OCI-LY7 (cell line): ENCODE data around the gene SOS1. TPM values are rescaled to one million over a fixed set of nuclear protein-coding genes. Genes with fewer than 3 reads are reported as not detected.

ENCODE experiments used
- BruUV-seq: library from RNA; stranded (reverse); fragments of 400-500 nt; replicated peaks from 2 replicates; lab custom pipeline; 2021; lab: Mats Ljungman, UMichigan
- CTCF ChIA-PET: fragments of 300-600 bp; sonication (Branson Sonifier 250); formaldehyde crosslinking; loops from one replicate; lab custom pipeline; 2022; ENCODE audit warnings: antibody characterized with exemption; ENCODE audit not compliant: unreplicated experiment; lab: Charles Lee
- POLR2A ChIA-PET: fragments of 300-600 bp; sonication (Branson Sonifier 250); formaldehyde crosslinking; loops from one replicate; lab custom pipeline; 2022; ENCODE audit warnings: antibody characterized with exemption; lab: Charles Lee
- DNase-seq: peaks from one replicate; pipeline ENCODE4 v3.0.0-alpha.2; 2015; ENCODE audit warnings: low spot score
- H2AFZ ChIP-seq: fragments of 200-600 bp; sonication (generic), shearing (Covaris generic); 2 replicates; pipeline ENCODE4 v1.6.1; 2014; ENCODE audit warnings: mild to moderate bottlenecking, antibody characterized with exemption, low read length, moderate library complexity
- H3K27ac ChIP-seq: fragments of 200-600 bp; sonication (generic); 2 replicates; pipeline ENCODE4 v1.5.1; 2014; ENCODE audit warnings: mixed run types, low read depth, mild to moderate bottlenecking, moderate library complexity, low read length, inconsistent platforms; ENCODE audit not compliant: poor library complexity, severe bottlenecking
- H3K36me3 ChIP-seq: fragments of 200-600 bp; sonication (generic); 2 replicates; pipeline ENCODE4 v1.6.1; 2014; ENCODE audit warnings: mild to moderate bottlenecking, antibody characterized with exemption, low read length, moderate library complexity, mixed read lengths; ENCODE audit not compliant: insufficient read depth
- H3K4me1 ChIP-seq: fragments of 200-600 bp; sonication (generic); 2 replicates; pipeline ENCODE4 v1.5.1; 2014; ENCODE audit warnings: mild to moderate bottlenecking, low read length; ENCODE audit not compliant: insufficient read depth, poor library complexity, severe bottlenecking
- H3K4me2 ChIP-seq: fragments of 200-600 bp; sonication (generic); 2 replicates; pipeline ENCODE4 v1.6.1; 2014; ENCODE audit warnings: mild to moderate bottlenecking, low read length
- H3K4me3 ChIP-seq: fragments of 200-600 bp; sonication (generic); 2 replicates; pipeline ENCODE4 v1.5.1; 2014; ENCODE audit warnings: mild to moderate bottlenecking, low read depth, low read length; ENCODE audit not compliant: poor library complexity, severe bottlenecking
- H3K79me2 ChIP-seq: fragments of 200-600 bp; sonication (generic); 2 replicates; pipeline ENCODE4 v1.6.1; 2016; ENCODE audit warnings: low read depth, mild to moderate bottlenecking, low read length, moderate library complexity, mixed read lengths; ENCODE audit not compliant: insufficient read depth
- H3K9me2 ChIP-seq: fragments of 200-600 bp; sonication (generic); 2 replicates; pipeline ENCODE4 v1.6.1; 2016; ENCODE audit warnings: mild to moderate bottlenecking, low read length, mixed read lengths; ENCODE audit not compliant: insufficient read depth
- H3K9me3 ChIP-seq: fragments of 200-600 bp; sonication (generic); 2 replicates; pipeline ENCODE4 v1.6.1; 2014; ENCODE audit warnings: mild to moderate bottlenecking, mixed run types, low read length, mixed read lengths
- H4K20me1 ChIP-seq: fragments of 200-600 bp; sonication (generic); 2 replicates; pipeline ENCODE4 v1.6.1; 2014; ENCODE audit warnings: mild to moderate bottlenecking, antibody characterized with exemption, low read length, moderate library complexity, mixed read lengths; ENCODE audit not compliant: insufficient read depth
- CTCF ChIP-seq: fragments of 200-600 bp; sonication (generic); conservative IDR thresholded peaks from 2 replicates; pipeline ENCODE4 v1.5.1; 2014; ENCODE audit warnings: mild to moderate bottlenecking, antibody characterized with exemption, low read length, moderate library complexity, mixed read lengths
- EZH2phosphoT487 ChIP-seq: fragments of 200-600 bp; sonication (generic); IDR thresholded peaks from 2 replicates; pipeline ENCODE4 v1.6.1; 2018; ENCODE audit warnings: low read depth, borderline replicate concordance, mild to moderate bottlenecking, mixed run types, antibody characterized with exemption, low read length, moderate library complexity, mixed read lengths
- intact Hi-C: fragments of 100-400 bp; cut with micrococcal nuclease; formaldehyde crosslinking; loops from one replicate; pipeline ENCODE4 v1.10.0; 2022; ENCODE audit not compliant: unreplicated experiment
- total RNA-seq, 2 experiments: library from RNA; depleted of rRNA in 1 of 2; stranded (reverse); fragments of >200 nt in 1 of 2; shearing (Covaris generic) in 1 of 2; gene quantifications; 2 replicates each; pipeline ENCODE4 v1.2.3, GENCODE V29; 2014 to 2022

SOS1 gene
- total RNA-seq, 2 experiments from 2014 or later: 21.3 to 40.0 TPM

- peaks cover 77% of the 10 kb centered on the region for H3K36me3 ChIP-seq
- no peaks in the 10 kb centered on the region for H3K9me2 ChIP-seq
- DNase-seq: no peak
- no peak overlapping the region for H2AFZ ChIP-seq
- H3K27ac ChIP-seq: no peak overlapping the region
- no peaks in the 10 kb centered on the region for H3K9me3 ChIP-seq
- TF ChIP-seq CTCF (no peak), EZH2phosphoT487 (no peak)
- H3K4me3 ChIP-seq: no peak overlapping the region
- intact Hi-C loops: no loop called here
- ChIA-PET POLR2A (interaction anchor here (1.0 kb wide), 1 partner anchor 99 kb away, joined by 3 read pairs; no protein-coding TSS in a partner anchor), CTCF (no interaction called here)
- H4K20me1 ChIP-seq: no peaks in the 10 kb centered on the region
- H3K4me1 ChIP-seq: no peaks in the 10 kb centered on the region
- BruUV-seq: no TSS peak
- no peak overlapping the region for H3K4me2 ChIP-seq
- no peaks in the 10 kb centered on the region for H3K79me2 ChIP-seq
Observed at GRCh38 chr2:38991899-38992298, 129.0 kb downstream of the SOS1 start.

- Histone ChIP-seq H3K36me3 (peaks cover 66% of the 10 kb centered on the region), H2AFZ (no peak overlapping the region), H3K4me2 (no peak overlapping the region), H3K27ac (no peak overlapping the region), H3K4me1 (no peaks in the 10 kb centered on the region), H4K20me1 (no peaks in the 10 kb centered on the region), H3K9me3 (no peaks in the 10 kb centered on the region), H3K79me2 (no peaks in the 10 kb centered on the region), H3K4me3 (no peak overlapping the region), H3K9me2 (no peaks in the 10 kb centered on the region)
- CTCF ChIA-PET: no interaction called here
- no peak for DNase-seq
- no TSS peak for BruUV-seq
- TF ChIP-seq CTCF (no peak), EZH2phosphoT487 (no peak)
- POLR2A ChIA-PET: interaction anchor here (0.7 to 1.2 kb wide), 4 partner anchors 9 to 1303 kb away, joined by 3 to 5 read pairs (median 4); no protein-coding TSS in a partner anchor
- intact Hi-C loops: no loop called here
Observed at GRCh38 chr2:38988716-38989115, 132.1 kb downstream of the SOS1 start.

GRCh38 chr2:38982498-38982897 is 138.4 kb downstream of the SOS1 start:
- H3K79me2 ChIP-seq: no peaks in the 10 kb centered on the region
- H3K36me3 ChIP-seq: peaks cover 26% of the 10 kb centered on the region
- H3K9me2 ChIP-seq: no peaks in the 10 kb centered on the region
- H3K4me1 ChIP-seq: no peaks in the 10 kb centered on the region
- no peak overlapping the region for H2AFZ ChIP-seq
- H3K9me3 ChIP-seq: no peaks in the 10 kb centered on the region
- intact Hi-C loops: no loop called here
- ChIA-PET CTCF (no interaction called here), POLR2A (no interaction called here)
- H3K27ac ChIP-seq: no peak overlapping the region
- H4K20me1 ChIP-seq: no peaks in the 10 kb centered on the region
- H3K4me2 ChIP-seq: no peak overlapping the region
- H3K4me3 ChIP-seq: no peak overlapping the region
- BruUV-seq: no TSS peak
- DNase-seq: no peak
- TF ChIP-seq EZH2phosphoT487 (no peak), CTCF (no peak)
